Measurements from ENCODE around the gene TNFAIP2. TPM values are rescaled to one million over a fixed set of nuclear protein-coding genes. Genes with fewer than 3 reads are reported as not detected.
A peak's percentile ranks its signal among the peaks of the same experiment; 100 is the strongest.

Gene TNFAIP2
- total and polyA plus RNA-seq, 9 of the 15 experiments (the other 6 are each of a cell fraction or from before 2014, with no cell fraction given), result 22.6 to 68.6 (median 44.6) TPM

DNA sequence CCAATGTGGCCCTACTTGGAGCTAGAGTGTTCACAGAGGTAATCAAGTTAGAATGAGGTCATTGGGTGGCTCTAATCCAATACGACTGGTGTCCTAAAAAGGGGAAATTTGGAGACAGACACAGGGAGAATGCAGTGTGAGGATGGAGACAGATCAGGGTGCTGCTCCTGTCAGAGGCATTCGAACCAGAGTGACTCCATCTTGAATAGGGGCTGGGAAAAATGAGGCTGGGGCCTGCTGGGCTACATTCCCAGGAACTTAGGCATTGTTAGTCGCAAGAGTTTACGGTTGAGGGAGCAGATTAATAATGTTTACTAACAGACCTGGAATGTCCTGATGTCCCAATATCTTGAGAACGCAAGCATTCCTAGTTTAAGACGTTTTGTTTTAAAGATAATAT is 20.2 kb downstream of the TNFAIP2 start (continued):
- TF ChIP-seq, protein P1, sequence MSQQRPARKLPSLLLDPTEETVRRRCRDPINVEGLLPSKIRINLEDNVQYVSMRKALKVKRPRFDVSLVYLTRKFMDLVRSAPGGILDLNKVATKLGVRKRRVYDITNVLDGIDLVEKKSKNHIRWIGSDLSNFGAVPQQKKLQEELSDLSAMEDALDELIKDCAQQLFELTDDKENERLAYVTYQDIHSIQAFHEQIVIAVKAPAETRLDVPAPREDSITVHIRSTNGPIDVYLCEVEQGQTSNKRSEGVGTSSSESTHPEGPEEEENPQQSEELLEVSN (IDR thresholded peaks at IDR 0.05; ENCODE audit: borderline replicate concordance in 1 of 2, extremely low read depth in 1 of 2, insufficient read depth in 1 of 2, insufficient read length in 1 of 2, low read depth in 1 of 2, low read length in 1 of 2, poor library complexity in 1 of 2, severe bottlenecking in 1 of 2), result no peak
- TF ChIP-seq MEF2D (tag; conservative IDR thresholded peaks at IDR 0.05; ENCODE audit: low read depth) (0 out of 2 replicates have a peak, but pooled peaks have one; percentile 57), MCM5 (IDR thresholded peaks at IDR 0.05; ENCODE audit: low read depth) (no peak), CEBPB (tag; IDR thresholded peaks at IDR 0.05) (no peak), ZBTB43 (CRISPR knock-in tag; IDR thresholded peaks at IDR 0.05) (no peak), ZBTB8A (IDR thresholded peaks at IDR 0.05; ENCODE audit: partially characterized antibody) (no peak), ZNF23 (CRISPR knock-in tag; IDR thresholded peaks at IDR 0.05) (no peak), ZMIZ1 (IDR thresholded peaks at IDR 0.05; ENCODE audit: low read depth in 2 of 2, low read length in 2 of 2) (no peak), PTTG1 (tag; IDR thresholded peaks at IDR 0.05; ENCODE audit: low read depth) (peak; percentile 81), MAFG (tag; conservative IDR thresholded peaks at IDR 0.05) (no peak), NR2C1 (IDR thresholded peaks at IDR 0.05) (no peak), NR2C1 (tag; IDR thresholded peaks at IDR 0.05) (peak; percentile 30; the same call in 1 of the 2 replicates), ZFP30 (CRISPR knock-in tag; IDR thresholded peaks at IDR 0.05; ENCODE audit: borderline replicate concordance) (no peak)
- TF ChIP-seq, protein P2, sequence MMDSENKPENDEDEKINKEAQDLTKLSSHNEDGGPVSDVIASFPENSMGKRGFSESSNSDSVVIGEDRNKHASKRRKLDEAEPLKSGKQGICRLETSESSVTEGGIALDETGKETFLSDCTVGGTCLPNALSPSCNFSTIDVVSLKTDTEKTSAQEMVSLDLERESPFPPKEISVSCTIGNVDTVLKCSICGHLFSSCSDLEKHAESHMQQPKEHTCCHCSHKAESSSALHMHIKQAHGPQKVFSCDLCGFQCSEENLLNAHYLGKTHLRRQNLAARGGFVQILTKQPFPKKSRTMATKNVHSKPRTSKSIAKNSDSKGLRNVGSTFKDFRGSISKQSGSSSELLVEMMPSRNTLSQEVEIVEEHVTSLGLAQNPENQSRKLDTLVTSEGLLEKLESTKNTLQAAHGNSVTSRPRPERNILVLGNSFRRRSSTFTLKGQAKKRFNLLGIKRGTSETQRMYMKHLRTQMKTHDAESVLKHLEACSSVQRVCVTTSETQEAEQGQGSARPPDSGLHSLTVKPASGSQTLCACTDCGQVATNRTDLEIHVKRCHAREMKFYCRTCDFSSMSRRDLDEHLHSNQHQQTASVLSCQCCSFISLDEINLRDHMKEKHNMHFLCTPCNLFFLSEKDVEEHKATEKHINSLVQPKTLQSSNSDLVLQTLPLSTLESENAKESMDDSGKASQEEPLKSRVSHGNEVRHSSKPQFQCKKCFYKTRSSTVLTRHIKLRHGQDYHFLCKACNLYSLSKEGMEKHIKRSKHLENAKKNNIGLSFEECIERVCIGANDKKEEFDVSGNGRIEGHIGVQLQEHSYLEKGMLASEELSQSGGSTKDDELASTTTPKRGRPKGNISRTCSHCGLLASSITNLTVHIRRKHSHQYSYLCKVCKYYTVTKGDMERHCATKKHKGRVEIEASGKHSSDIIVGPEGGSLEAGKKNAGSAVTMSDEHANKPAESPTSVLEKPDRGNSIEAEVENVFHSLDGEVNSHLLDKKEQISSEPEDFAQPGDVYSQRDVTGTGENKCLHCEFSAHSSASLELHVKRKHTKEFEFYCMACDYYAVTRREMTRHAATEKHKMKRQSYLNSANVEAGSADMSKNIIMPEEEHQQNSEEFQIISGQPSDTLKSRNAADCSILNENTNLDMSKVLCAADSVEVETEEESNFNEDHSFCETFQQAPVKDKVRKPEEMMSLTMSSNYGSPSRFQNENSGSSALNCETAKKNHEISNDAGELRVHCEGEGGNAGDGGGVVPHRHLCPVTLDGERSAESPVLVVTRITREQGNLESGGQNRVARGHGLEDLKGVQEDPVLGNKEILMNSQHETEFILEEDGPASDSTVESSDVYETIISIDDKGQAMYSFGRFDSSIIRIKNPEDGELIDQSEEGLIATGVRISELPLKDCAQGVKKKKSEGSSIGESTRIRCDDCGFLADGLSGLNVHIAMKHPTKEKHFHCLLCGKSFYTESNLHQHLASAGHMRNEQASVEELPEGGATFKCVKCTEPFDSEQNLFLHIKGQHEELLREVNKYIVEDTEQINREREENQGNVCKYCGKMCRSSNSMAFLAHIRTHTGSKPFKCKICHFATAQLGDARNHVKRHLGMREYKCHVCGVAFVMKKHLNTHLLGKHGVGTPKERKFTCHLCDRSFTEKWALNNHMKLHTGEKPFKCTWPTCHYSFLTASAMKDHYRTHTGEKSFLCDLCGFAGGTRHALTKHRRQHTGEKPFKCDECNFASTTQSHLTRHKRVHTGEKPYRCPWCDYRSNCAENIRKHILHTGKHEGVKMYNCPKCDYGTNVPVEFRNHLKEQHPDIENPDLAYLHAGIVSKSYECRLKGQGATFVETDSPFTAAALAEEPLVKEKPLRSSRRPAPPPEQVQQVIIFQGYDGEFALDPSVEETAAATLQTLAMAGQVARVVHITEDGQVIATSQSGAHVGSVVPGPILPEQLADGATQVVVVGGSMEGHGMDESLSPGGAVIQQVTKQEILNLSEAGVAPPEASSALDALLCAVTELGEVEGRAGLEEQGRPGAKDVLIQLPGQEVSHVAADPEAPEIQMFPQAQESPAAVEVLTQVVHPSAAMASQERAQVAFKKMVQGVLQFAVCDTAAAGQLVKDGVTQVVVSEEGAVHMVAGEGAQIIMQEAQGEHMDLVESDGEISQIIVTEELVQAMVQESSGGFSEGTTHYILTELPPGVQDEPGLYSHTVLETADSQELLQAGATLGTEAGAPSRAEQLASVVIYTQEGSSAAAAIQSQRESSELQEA (IDR thresholded peaks at IDR 0.05; ENCODE audit: low read depth), result no peak

Data from K562 (cell line).